A549 treated with AZD9567 at 1 μM for 4 hours (cell line): ENCODE measurements around the gene PEX3. TPM values are rescaled to one million over a fixed set of nuclear protein-coding genes. Genes with fewer than 3 reads are reported as not detected.

ENCODE experiments used
- total RNA-seq: library from RNA; stranded (reverse); fragments of 200-300 nt; extraction: Qiagen RNA extraction; gene quantifications from 5 replicates; pipeline ENCODE4 v1.2.3, GENCODE V29; 2022; ENCODE audit not compliant: insufficient read depth

Gene PEX3, protein sequence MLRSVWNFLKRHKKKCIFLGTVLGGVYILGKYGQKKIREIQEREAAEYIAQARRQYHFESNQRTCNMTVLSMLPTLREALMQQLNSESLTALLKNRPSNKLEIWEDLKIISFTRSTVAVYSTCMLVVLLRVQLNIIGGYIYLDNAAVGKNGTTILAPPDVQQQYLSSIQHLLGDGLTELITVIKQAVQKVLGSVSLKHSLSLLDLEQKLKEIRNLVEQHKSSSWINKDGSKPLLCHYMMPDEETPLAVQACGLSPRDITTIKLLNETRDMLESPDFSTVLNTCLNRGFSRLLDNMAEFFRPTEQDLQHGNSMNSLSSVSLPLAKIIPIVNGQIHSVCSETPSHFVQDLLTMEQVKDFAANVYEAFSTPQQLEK
- total RNA-seq = 10.1 to 21.2 TPM (median 11.1 TPM) in 5 replicates

DNA sequence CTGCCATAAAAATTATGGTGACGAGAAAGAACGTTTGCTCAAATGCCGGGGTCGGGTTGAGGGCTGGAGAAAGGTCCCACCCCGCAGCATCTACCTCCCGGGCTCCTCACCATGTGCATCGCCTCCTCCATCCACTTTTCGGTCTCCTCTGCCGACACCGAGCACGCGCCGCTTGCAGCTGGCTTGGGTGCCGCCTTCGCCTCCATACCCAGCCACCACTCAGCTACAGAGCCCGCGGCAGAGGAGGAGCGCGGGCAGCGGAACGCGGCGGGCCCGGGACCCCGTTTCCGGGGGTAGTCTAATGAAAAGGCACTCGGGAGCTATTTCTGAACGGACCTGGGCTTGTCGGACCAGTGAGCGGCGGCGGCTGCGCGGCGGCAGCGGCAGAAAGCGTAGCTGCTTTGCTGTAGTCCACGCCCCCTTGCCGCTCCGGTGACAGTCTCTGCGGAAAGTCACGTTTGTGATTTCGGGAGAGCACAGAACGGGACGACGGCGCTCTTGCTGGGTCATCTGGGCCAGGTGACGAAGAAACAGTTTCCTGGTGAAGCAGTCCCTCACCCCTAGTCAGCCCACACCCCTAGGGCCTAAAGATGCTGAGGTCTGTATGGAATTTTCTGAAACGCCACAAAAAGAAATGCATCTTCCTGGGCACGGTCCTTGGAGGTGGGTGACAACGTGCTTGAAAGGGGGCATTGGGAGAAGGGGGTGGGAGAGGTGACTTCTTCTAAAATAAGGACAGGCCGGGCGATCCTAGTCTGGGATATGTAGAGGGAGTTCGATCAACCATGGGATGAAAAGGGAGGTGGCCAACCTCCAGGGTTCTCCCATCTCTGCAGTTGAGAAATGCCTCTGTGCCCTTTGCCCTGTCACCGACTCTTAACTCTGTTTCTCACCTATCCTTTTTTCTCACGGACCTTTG lies at the start of gene PEX3, which contains the start of gene ADAT2:
PEX3 (plus strand) TSS at position 353 of the 919 bp plus-strand sequence; CDS start at position 591, 238 bp downstream.
ADAT2 (minus strand) TSS at position 243 of the 919 bp plus-strand sequence; CDS start at position 206, 37 bp downstream.

DNA sequence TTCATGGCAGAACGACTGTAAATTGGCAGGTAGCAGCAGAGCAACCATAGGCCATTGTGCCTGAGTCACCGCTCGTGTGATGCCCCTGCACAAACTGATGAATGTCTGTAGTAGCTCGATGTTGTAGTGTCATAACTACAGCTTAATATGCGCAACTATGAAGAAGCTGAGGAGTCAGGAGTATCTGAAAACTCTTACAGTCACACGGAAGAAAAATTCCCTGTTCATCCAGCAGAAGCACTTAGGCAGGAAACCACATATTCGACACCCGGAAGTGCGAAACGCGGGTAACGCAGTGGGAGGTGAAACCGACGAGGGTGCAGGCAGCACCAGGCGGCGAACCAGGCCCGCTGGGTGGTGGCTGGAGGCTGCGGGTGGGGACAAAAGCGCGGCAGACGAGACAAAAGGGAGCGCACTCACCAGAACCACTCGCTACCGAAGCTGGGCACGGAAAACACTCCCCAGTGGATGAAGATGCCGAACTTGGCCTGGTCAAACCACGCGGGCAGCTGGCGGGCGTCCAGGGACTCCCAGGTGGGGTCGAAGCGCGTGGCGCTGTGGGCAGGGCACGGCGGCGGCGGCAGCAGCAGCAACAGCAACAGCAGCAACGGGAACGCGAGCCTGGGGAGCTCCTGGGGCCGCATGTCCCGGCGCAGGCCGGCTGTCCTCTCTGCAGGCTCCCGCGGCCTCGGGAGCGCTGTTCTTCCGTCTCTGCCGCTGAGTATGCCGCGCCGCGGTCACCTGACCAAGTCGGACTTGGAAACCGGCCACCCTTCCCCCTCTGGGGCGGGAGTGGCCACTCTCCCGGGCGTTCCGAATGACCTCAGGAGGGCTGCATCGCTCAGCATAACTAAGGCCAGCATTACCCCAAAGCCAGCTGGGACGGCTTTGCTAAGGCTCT lies 60.6 kb downstream of the PEX3 start, which contains the start of gene FUCA2:
FUCA2 (minus strand) TSS at position 730 of the 901 bp plus-strand sequence; CDS start at position 644, 86 bp downstream.

Other genes starting within 250 kb of the PEX3 start
- 3.4 to 4.8 TPM (median 3.9 TPM) in 5 replicates for gene ADAT2, start 110 bp upstream of the PEX3 start, total RNA-seq
- 50.8 to 57.2 TPM (median 52.9 TPM) in 5 replicates for gene FUCA2, start 60.9 kb downstream of the PEX3 start, total RNA-seq
- gene PHACTR2, start 227.2 kb downstream of the PEX3 start, total RNA-seq = 3.9 to 12.0 TPM (median 4.3 TPM) in 5 replicates